Thyroid gland (tissue), 4 donors: ENCODE data around the gene SPAG5. TPM values are rescaled to one million over a fixed set of nuclear protein-coding genes. Genes with fewer than 3 reads are reported as not detected.

Experiments
- DNase-seq, 2 donors: peaks; one replicate each; pipeline ENCODE4 v3.0.0-alpha.2; 2019
- H3K27ac ChIP-seq, 3 donors: fragments of 200-600 bp; sonication (generic); 1 replicate in 2 of 3; 2 replicates in 1 of 3; pipeline ENCODE4 v1.5.1; 2016 to 2019; ENCODE audit warnings: mild to moderate bottlenecking in 1 of 3, moderate library complexity in 1 of 3
- H3K27me3 ChIP-seq: fragments of 200-600 bp; sonication (generic); one replicate; pipeline ENCODE4 v1.5.1; 2019
- H3K36me3 ChIP-seq, 2 donors: fragments of 200-600 bp; sonication (generic); one replicate each; pipeline ENCODE4 v1.5.1; 2016 to 2019
- H3K4me1 ChIP-seq, 2 donors: fragments of 200-600 bp; sonication (generic); one replicate each; pipeline ENCODE4 v1.5.1; 2017 to 2019
- H3K4me3 ChIP-seq, 3 donors: fragments of 200-600 bp; sonication (generic); replicated peaks in 1 of 3; 1 replicate in 2 of 3; 2 replicates in 1 of 3; pipeline ENCODE4 v1.5.1; 2016; ENCODE audit warnings: mild to moderate bottlenecking in 1 of 3
- H3K9me3 ChIP-seq: fragments of 200-600 bp; sonication (generic); one replicate; pipeline ENCODE4 v1.5.1; 2017
- CTCF ChIP-seq, 6 experiments: fragments of 200-600 bp in 3 of 6; fragments of 450-650 bp in 3 of 6; sonication (generic) in 3 of 6; IDR thresholded peaks; one replicate each; pipeline ENCODE4 v1.5.1; 2016 to 2019; ENCODE audit warnings: antibody characterized with exemption in 6 of 6, mild to moderate bottlenecking in 2 of 6, inconsistent platforms in 1 of 6, moderate library complexity in 1 of 6
- POLR2A ChIP-seq, 2 donors: fragments of 450-650 bp; IDR thresholded peaks; one replicate each; pipeline ENCODE4 v1.6.1; 2017; ENCODE audit warnings: antibody characterized with exemption in 2 of 2, mild to moderate bottlenecking in 2 of 2, moderate library complexity in 1 of 2
- WGBS, 2 donors: methylation state at CpG; one replicate each; pipeline ENCODE4 v1.1.5; 2017; 5-methylcytosine and 5-hydroxymethylcytosine counted together
- intact Hi-C: fragments of 100-400 bp; cut with DNase I; formaldehyde crosslinking; loops from one replicate; pipeline ENCODE4 v1.15.1; 2023
- total RNA-seq, 4 donors: library from RNA; depleted of rRNA; stranded (reverse); fragments of >200 nt; gene quantifications; one replicate each; pipeline ENCODE4 v1.2.3, GENCODE V29; 2016

SPAG5 gene
- total RNA-seq, 4 donors from 2014 or later, result 4.4 to 27.0 (median 9.9) TPM

DNA sequence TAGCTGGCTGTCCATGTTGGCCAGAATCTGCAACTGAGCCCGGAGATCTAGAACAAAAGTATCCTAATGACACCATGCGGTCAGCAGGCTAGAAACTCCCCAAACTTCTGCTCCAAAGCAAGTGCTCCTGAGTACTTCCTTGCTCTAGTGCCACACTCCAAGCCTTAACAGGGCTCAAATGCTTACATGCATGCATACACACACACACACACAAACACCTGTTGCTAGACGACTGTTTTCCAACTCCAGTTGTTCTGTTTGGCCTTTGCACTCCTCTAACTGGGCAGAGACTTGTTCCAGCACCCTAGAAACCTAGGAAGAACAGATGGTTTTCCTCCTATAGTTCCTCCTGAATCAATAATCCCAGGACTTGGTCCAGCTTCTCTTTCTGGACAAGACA, 14.4 kb downstream of the SPAG5 start:
- H3K36me3 ChIP-seq, result peaks cover 12 to 13% of the 10 kb centered on the region in 2 donors

DNA sequence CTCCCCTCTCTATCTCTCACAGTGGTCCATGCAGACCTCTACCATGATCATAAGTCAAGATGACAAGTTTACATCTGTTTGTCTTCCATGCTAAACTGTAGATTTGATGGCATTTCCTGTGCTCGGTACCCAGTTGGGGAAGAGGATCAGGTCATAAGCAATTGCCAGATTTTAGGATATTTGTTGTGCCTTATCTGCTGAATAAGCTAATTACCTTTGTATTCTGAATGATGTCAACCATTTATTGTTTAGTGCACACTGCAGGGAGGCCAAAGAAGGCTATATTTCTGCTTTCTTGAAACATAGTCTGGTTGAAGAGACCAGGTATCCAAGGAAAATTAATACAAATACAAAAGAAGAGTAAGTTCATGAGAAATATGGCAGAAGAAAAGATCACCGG, 16.3 kb downstream of the SPAG5 start:
- no peak overlapping the region for H3K4me3 ChIP-seq
- peaks cover 12 to 13% of the 10 kb centered on the region in 2 donors for H3K36me3 ChIP-seq
- no peak for DNase-seq
- H3K27me3 ChIP-seq, result no peaks in the 10 kb centered on the region
- no peak overlapping the region for H3K27ac ChIP-seq
- intact Hi-C loops, result no loop called here
- no peaks in the 10 kb centered on the region for H3K9me3 ChIP-seq
- TF ChIP-seq CTCF (IDR thresholded peaks at IDR 0.05) (no peak), POLR2A (IDR thresholded peaks at IDR 0.05) (no peak)
- WGBS, 2 donors, result 94 to 96% methylated on average over 2 of the region's 2 CpGs
- peaks cover 0 to 3% of the 10 kb centered on the region in 2 donors for H3K4me1 ChIP-seq

More for the DNA sequence above, 14.4 kb downstream of the SPAG5 start:
- TF ChIP-seq POLR2A (IDR thresholded peaks at IDR 0.05) (no peak), CTCF (IDR thresholded peaks at IDR 0.05) (no peak)
- Histone ChIP-seq H3K9me3 (no peaks in the 10 kb centered on the region), H3K27ac (no peak overlapping the region), H3K27me3 (no peaks in the 10 kb centered on the region), H3K4me1 (peaks cover 0 to 3% of the 10 kb centered on the region in 2 donors), H3K4me3 (no peak overlapping the region)
- no peak for DNase-seq
- 78 to 84% methylated on average over 3 of the region's 3 CpGs for WGBS, 2 donors
- intact Hi-C loops, result no loop called here

- DNase-seq, result no peak
- Histone ChIP-seq H3K36me3 (peaks cover 11 to 13% of the 10 kb centered on the region in 2 donors), H3K27me3 (no peaks in the 10 kb centered on the region), H3K4me1 (peaks cover 0 to 3% of the 10 kb centered on the region in 2 donors), H3K9me3 (no peaks in the 10 kb centered on the region), H3K4me3 (no peak overlapping the region), H3K27ac (no peak overlapping the region)
- WGBS, 2 donors, result 87 to 97% methylated on average over 3 of the region's 3 CpGs
- TF ChIP-seq POLR2A (IDR thresholded peaks at IDR 0.05) (no peak), CTCF (IDR thresholded peaks at IDR 0.05) (no peak)
- intact Hi-C loops, result no loop called here
These were observed 17.9 kb downstream of the SPAG5 start for GRCh38 chr17:28580959-28581358.

DNA sequence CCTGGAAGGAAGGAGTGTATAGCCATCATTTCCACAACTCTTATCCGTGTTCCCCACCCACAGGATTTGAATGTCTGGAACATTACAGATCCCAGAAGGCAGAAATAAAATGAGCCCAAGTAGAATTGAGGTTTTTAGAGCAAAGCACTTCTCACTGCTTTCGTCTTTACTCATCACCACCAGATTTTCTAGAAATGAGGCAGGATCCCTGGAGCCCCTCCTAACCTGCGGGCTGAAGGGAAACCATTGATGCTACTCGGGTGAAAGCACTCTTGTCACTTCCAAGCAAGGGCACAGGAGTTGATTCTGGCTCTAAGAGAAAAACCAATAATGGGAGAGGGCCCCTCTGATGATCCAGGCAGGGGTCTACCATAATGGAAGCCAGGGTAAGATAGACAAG, 19.3 kb downstream of the SPAG5 start:
- intact Hi-C loops, result no loop called here
- DNase-seq, result no peak
- H3K4me3 ChIP-seq, result no peak overlapping the region
- no peaks in the 10 kb centered on the region for H3K27me3 ChIP-seq
- H3K4me1 ChIP-seq, result peaks cover 0 to 3% of the 10 kb centered on the region in 2 donors
- no peak overlapping the region for H3K27ac ChIP-seq
- H3K9me3 ChIP-seq, result no peaks in the 10 kb centered on the region
- TF ChIP-seq CTCF (IDR thresholded peaks at IDR 0.05), result no peak
- 73 to 88% methylated on average over 4 of the region's 4 CpGs for WGBS, 2 donors
- peaks cover 0 to 9% of the 10 kb centered on the region in 2 donors for H3K36me3 ChIP-seq

- H3K27me3 ChIP-seq, result no peaks in the 10 kb centered on the region
- intact Hi-C loops, result no loop called here
- no peak overlapping the region for H3K4me3 ChIP-seq
- 97 to 98% methylated on average over 8 of the region's 8 CpGs for WGBS, 2 donors
- H3K27ac ChIP-seq, result no peak overlapping the region
- no peaks in the 10 kb centered on the region for H3K9me3 ChIP-seq
- TF ChIP-seq CTCF (IDR thresholded peaks at IDR 0.05), result no peak
- no peak for TF ChIP-seq POLR2A (IDR thresholded peaks at IDR 0.05)
- peaks cover 0 to 4% of the 10 kb centered on the region in 2 donors for H3K36me3 ChIP-seq
- DNase-seq, result no peak
- peaks cover 0 to 3% of the 10 kb centered on the region in 2 donors for H3K4me1 ChIP-seq
These were observed 20.3 kb downstream of the SPAG5 start for GRCh38 chr17:28578246-28579195.
